Brain microvascular endothelial cell (primary cell): ENCODE results near the gene IL1B.

Experiments
- DNase-seq: peaks from one replicate; pipeline ENCODE4 v3.0.0-alpha.2; 2020
- H3K27ac ChIP-seq: fragments of 250-450 bp; sonication (Bioruptor Pico); 2 replicates; pipeline ENCODE4 v1.5.1; 2020; ENCODE audit warnings: mild to moderate bottlenecking, moderate library complexity
- H3K27me3 ChIP-seq: fragments of 250-450 bp; sonication (Bioruptor Pico); replicated peaks from 2 replicates; pipeline ENCODE4 v1.5.1; 2020; ENCODE audit warnings: mild to moderate bottlenecking
- H3K36me3 ChIP-seq: fragments of 250-450 bp; sonication (Bioruptor Pico); replicated peaks from 2 replicates; pipeline ENCODE4 v1.5.1; 2020; ENCODE audit warnings: mild to moderate bottlenecking
- H3K4me3 ChIP-seq: 2 replicates; pipeline ENCODE4 v1.5.1; 2011; ENCODE audit warnings: low read depth, mild to moderate bottlenecking, control low read depth, low read length, moderate library complexity
- in situ Hi-C: cut with HindIII; loops from 2 replicates; pipeline ENCODE4 v1.10.0; 2017; ENCODE audit warnings: low sequenced_read_pairs, low pct_ligation_motif_present
- TF ChIP-seq, protein P1 (sequence below): IDR thresholded peaks from 2 replicates; pipeline ENCODE4 v1.5.1; 2011; ENCODE audit warnings: low read depth, mild to moderate bottlenecking, moderate library complexity, low read length, control low read depth, inconsistent platforms; ENCODE audit errors: missing control alignments

Gene IL1B

DNA sequence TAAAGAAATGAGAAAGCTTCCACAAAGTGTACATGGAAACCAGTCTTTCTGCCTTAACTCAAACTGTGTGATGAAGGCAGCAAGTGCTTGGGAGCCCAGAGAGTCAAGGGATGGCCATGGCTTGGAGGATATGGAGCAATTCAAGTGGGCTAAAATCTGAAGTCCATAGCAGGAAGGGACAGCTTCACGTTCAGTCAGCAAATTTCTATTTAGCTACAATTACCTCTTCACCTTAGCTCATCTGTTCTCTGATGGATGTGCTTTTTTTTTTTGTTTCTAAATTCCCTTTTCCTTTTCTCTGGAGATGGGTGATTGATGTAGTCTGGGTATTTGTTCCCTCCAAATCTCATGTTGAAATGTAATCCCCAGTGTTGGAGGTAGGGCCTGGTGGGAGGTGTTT, 47.4 kb downstream of the IL1B start:
- no peak for DNase-seq
- no peaks in the 10 kb centered on the region for H3K36me3 ChIP-seq
- no peaks in the 10 kb centered on the region for H3K27me3 ChIP-seq
- TF ChIP-seq, protein P1, sequence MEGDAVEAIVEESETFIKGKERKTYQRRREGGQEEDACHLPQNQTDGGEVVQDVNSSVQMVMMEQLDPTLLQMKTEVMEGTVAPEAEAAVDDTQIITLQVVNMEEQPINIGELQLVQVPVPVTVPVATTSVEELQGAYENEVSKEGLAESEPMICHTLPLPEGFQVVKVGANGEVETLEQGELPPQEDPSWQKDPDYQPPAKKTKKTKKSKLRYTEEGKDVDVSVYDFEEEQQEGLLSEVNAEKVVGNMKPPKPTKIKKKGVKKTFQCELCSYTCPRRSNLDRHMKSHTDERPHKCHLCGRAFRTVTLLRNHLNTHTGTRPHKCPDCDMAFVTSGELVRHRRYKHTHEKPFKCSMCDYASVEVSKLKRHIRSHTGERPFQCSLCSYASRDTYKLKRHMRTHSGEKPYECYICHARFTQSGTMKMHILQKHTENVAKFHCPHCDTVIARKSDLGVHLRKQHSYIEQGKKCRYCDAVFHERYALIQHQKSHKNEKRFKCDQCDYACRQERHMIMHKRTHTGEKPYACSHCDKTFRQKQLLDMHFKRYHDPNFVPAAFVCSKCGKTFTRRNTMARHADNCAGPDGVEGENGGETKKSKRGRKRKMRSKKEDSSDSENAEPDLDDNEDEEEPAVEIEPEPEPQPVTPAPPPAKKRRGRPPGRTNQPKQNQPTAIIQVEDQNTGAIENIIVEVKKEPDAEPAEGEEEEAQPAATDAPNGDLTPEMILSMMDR, result no peak
- in situ Hi-C loops, result no loop called here
- H3K27ac ChIP-seq, result no peak overlapping the region
- H3K4me3 ChIP-seq, result no peak overlapping the region

- Histone ChIP-seq H3K4me3 (no peak overlapping the region), H3K27ac (no peak overlapping the region), H3K27me3 (no peaks in the 10 kb centered on the region), H3K36me3 (no peaks in the 10 kb centered on the region)
- DNase-seq, result no peak
- TF ChIP-seq, protein P1, result no peak
- in situ Hi-C loops, result no loop called here
Measured at GRCh38 chr2:112788653-112789052, 47.9 kb downstream of the IL1B start.

DNA sequence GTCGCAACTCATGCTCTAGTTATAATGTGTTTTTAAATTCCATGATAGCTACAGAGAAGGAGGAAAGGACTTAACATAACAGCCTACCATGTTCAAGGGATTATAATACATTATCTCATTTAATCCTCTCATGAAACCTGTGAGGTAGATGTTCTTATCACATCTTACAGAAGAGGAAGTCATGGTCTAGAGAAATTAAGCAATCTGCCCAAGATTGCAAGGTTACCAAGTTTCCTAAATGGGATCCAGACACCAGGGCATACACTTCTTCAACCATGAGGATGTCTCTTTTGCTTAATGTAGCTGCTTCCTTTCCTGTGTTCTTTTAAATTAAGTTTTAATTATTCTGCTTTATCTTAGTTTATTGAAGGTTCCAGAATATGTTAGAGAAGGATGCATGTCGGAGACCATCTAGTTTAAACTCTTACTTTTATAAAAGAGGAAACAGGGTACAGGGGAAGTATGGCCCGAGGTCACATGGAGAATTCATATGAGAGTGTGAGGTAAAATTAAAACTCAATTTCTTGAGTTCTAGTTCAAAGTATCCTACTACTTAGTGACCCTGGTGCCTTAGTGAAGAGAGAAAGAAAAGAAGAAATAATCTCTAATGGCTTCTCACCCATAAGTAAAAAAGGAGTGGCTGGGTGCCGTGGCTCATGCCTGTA, 48.7 kb downstream of the IL1B start:
- Histone ChIP-seq H3K4me3 (no peak overlapping the region), H3K27ac (no peak overlapping the region), H3K36me3 (no peaks in the 10 kb centered on the region), H3K27me3 (no peaks in the 10 kb centered on the region)
- in situ Hi-C loops, result no loop called here
- TF ChIP-seq, protein P1, result no peak
- no peak for DNase-seq

DNA sequence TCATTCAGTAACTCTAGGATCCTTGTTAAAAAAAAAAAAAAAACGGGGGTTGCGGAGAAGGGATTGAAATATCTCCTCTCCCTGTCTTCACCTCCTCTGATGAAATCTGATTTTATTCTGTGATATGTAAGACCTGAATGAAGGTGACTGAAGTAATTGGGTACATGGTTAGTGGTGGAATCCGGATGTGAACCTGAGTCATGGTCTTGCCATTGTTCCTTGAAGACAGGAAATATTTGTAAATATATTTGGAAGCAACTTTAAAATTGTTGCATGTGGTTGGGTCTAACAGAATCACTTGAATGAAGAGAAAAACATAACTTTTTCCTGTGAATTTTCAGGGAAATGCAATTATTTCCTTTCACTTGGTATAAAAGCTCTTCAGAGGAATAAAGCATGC, 49.3 kb downstream of the IL1B start:
- Histone ChIP-seq H3K27ac (no peak overlapping the region), H3K4me3 (no peak overlapping the region), H3K27me3 (no peaks in the 10 kb centered on the region), H3K36me3 (no peaks in the 10 kb centered on the region)
- DNase-seq, result no peak
- TF ChIP-seq, protein P1, result no peak
- in situ Hi-C loops, result no loop called here

GRCh38 chr2:112784199-112785189, 52.1 kb downstream of the IL1B start, which contains the start of gene IL1A:
Gene IL1A, minus strand, starts transcription at chr2:112784493. Its CDS starts 723 bp downstream, at chr2:112783770.
- Histone ChIP-seq H3K27ac (no peak within 1 kb of the TSS), H3K4me3 (no peak within 1 kb of the TSS), H3K27me3 (no peaks in the 10 kb centered on the region), H3K36me3 (no peaks in the 10 kb centered on the region)
- DNase-seq, result peak; percentile 51
- in situ Hi-C loops, result no loop called here
- TF ChIP-seq, protein P1, result no peak
